HG02943 (cell line): ENCODE measurements around the gene CD163L1.

Experiments used
- ATAC-seq: cut with Tn5 transposase; IDR thresholded peaks from one replicate; pipeline ENCODE4 v1.9.1; 2021; ENCODE audit warnings: mild to moderate bottlenecking, low read depth, moderate library complexity; ENCODE audit not compliant: unreplicated experiment

The CD163L1 gene

DNA sequence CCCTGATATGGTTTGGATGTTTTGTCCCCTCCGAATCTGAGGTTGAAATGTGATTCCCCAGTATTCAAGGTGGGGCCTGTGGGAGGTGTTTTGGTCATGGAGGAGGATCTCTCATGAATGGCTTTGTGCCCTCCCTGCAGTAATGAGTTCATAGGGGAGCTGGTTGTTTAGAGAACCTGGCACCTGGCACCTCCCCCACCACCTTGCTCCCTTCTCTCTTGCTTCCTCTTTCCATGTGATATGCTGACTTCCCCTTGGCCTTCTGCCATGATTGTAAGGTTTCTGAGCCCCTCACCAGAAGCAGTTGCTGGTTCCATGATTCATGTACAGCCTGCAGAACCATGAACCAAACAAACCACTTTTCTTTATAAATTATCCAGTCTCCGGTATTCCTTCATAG, 32.6 kb downstream of the CD163L1 start:
- ATAC-seq = no peak

GRCh38 chr12:7404275-7404674, 39.7 kb downstream of the CD163L1 start:
- ATAC-seq = no peak

- ATAC-seq = no peak
These were observed 40.5 kb downstream of the CD163L1 start for GRCh38 chr12:7403466-7403865.

GRCh38 chr12:7399089-7399488, 44.9 kb downstream of the CD163L1 start:
- ATAC-seq = no peak

GRCh38 chr12:7396418-7396817, 47.5 kb downstream of the CD163L1 start:
- no peak for ATAC-seq

DNA sequence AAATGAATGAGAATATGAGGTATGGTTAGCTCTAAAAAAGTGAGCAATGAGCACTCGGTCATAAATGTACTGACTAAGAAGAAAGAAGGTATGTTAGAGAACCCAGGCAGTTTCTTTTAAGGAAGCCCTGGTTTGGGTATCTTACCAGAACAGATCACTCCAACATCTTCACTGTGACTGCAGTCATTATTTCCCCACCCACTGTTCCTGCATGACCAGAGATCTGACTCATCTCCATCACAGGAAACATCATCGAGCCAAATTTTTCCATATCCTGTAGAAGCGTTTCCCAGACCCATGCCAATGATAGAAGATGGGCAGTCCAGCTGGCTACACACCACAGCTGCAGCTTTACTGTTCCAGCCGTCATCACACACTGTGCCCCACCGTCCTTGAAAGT, 48.0 kb downstream of the CD163L1 start:
- ATAC-seq = no peak

DNA sequence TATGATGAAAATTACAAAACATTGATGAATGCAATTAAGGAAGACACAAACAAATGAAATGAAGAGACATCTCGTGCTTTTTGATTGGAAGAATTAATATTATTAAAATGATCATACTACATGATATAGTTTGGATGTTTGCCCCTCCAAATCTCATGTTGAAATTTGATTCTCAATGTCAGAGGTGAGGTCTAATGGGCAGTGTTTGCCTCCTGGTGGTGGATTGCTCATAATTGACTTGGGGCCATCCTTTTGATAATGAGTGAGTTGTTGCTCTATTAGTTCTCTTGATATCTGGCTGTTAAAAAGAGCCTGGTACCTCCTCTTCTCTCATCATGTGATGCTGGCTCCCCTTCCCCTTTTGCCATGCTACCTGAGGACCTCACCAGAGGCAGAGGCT, 56.7 kb downstream of the CD163L1 start:
- no peak for ATAC-seq

- no peak for ATAC-seq
These were observed 60.8 kb downstream of the CD163L1 start for GRCh38 chr12:7383157-7383556.

- ATAC-seq = no peak
These were observed 67.8 kb downstream of the CD163L1 start for GRCh38 chr12:7376196-7376595.

DNA sequence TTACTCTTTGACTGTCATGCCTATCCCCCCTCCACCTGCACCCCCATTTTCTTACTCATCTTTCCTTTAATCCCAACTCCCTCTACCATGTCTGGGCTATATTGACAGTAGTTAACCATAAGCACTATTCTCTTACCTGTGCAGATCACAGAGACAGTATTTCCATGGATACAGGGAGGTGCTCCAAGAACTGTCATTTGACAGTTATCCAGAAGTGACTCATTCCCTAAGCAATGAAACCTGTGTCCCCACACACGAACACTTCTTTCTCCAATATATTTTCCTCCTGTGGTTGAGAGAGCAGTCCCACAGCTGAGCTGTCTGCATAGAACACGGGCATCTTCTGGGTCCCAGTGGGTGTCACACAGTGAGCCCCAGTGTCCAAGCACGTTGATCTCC, 68.8 kb downstream of the CD163L1 start:
- no peak for ATAC-seq

DNA sequence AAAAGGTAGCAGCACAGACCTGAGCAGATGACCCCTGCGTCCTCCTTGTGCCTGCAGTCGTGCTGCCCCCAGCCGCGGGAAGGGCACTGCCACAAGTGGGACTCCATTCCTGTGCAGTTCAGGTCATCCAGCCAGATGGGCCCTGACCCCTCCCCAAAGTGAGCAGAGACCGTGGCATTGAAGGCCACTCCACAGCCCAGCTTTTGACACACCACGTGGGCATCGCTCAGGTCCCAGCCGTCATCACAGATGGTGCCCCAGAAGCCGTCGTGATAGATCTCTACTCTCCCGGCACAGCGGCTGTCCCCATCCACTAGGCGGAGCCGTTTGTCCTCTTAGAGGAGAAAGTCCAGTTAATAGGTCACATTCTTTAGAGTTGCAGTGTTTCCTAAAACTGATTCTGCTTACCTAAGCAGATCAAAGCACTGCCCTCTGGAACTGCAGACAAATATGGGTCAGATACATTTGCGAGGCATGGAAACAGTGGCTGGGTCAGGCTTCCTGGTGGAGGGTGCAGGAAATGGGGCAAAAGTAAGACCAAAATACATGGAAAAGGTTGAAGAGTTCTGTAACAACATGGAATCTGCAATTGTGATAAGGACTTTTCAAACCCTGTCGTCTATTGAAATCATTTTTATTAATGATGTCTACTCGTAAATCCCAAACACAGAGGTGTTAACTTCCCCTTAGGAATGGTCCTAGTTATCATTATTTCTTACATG, 69.4 kb downstream of the CD163L1 start:
- ATAC-seq = no peak

GRCh38 chr12:7373226-7373625, 70.7 kb downstream of the CD163L1 start:
- ATAC-seq = no peak

DNA sequence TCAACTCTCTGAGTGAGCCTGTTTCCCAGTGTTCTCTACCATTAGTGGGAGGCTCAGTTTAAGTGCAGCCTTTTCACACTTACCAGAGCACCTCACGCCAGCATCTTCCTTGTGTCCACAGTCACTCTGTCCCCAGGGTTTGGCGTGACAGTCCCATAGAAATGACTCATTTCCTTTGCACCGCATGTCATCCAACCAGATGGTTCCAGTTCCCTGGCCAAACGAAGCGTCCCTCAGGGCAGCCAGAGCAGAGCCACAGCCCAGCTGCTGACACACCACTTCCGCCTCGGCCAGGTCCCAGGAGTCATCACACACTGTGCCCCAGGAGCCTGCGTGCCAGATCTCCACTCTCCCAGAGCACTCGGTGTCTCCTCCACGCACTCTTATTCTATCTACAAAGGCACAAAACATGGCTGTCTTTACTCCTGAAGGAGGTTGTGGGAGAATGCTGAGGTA, 74.7 kb downstream of the CD163L1 start:
- no peak for ATAC-seq

DNA sequence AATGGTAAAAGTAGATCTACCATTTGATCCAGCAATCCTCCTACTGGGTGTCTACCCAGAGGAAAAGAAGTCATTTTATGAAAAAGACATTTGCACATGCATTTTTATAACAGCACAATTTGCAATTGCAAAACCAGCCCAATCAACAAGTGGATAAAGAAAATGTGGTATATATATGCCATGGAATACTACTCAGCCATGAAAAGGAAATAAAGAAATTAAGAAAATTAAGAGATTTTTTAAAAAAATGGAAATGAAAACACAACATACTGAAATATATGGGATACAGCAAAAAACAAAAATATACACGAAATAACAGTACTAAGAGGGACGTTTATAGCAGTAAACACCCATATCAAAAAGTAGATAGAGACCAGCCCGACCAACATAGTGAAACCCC, 81.2 kb downstream of the CD163L1 start:
- ATAC-seq = no peak

DNA sequence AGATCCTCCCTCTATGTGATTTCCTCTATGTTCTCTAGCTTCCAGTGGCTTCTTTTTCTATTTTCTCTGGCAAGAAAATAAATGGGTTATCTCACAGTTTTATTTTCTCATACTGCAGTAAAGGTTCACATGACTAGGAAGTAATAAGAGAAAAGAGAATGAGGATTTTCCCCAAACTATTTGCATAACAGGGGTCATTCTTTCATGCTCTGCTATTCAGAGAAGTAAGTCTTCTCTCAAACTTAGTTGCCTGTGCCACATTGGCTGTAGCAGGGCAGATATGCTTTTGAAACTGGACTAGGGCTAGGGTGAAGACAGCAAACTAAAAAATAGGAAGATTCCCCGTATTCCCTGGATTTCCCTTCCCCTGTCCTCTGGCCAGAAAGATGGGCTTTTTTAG, 82.7 kb downstream of the CD163L1 start:
- ATAC-seq = no peak

DNA sequence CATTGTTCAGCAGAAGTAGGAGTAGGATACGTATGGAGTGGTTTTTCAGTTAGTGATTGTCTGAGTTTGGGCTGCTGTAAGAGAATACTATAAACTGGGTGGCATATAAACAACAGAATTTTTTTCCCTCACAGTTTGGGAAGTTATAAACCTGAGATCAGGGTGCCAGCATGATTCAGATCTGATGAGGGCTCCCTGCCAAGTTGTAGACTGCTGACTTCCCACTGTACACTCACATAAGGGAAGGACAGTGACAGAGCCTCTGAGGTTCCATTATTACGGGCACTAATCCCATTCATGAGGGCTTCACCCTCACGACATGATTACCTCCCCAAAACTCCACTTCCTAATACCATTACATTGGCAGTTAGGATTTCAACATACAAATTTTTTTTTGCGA, 89.4 kb downstream of the CD163L1 start:
- no peak for ATAC-seq

GRCh38 chr12:7352661-7353060, 91.3 kb downstream of the CD163L1 start:
- ATAC-seq = no peak

- ATAC-seq = no peak
These were observed 92.8 kb downstream of the CD163L1 start for GRCh38 chr12:7351177-7351576.

GRCh38 chr12:7349418-7349817, 94.5 kb downstream of the CD163L1 start:
- ATAC-seq = no peak

- no peak for ATAC-seq
These were observed 97.3 kb downstream of the CD163L1 start for GRCh38 chr12:7346551-7347225.

DNA sequence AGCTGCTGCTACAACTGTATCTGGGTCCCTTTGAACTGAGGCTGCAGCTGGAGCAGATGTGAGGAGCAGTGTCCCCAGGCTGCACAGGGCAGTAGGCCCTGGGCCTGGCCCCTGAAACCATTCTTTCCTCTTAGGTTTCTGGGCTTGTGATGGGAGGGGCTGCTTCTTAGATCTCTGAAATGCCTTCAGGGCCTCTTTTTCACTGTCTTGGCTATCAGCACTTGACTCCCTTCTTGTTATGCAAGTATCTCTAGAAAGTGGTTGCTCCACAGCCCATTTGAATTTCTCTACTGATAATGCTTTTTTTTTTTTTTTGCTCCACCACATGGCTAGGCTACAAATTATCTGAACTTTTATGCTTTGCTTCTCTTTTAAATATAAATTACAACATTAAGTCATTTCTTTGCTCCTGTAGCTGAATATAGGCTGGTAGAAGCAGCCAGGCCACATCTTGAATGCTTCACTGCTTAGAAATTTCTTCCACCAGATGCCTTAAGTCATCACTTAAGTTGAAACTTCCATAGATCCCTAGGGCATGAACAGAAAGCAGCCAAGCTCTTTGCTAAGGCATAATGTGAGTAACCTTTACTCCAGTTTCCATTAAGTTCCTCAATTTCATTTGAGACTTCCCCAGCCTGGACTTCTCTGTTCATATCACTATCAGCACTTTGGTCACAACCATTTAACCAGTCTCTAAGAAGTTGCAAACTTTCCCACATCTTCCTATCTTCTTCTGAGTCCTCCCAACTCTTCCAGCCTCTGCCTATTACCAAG, 98.9 kb downstream of the CD163L1 start:
- ATAC-seq = no peak
